Liver (tissue), 9 donors: ENCODE data around the gene NHERF1. TPM values are rescaled to one million over a fixed set of nuclear protein-coding genes. Genes with fewer than 3 reads are reported as not detected.

Source experiments
- DNase-seq: peaks from one replicate; pipeline ENCODE4 v3.0.0-alpha.2; 2017; ENCODE audit warnings: low spot score
- H3K27ac ChIP-seq, 2 donors: one replicate each; pipeline ENCODE4 v1.7.0; 2013; ENCODE audit warnings: inconsistent platforms in 2 of 2, low read length in 2 of 2, control low read depth in 1 of 2, low read depth in 1 of 2, mild to moderate bottlenecking in 1 of 2
- H3K27me3 ChIP-seq, 4 donors: one replicate each; pipeline versions ENCODE4 v1.6.1 to v1.7.0; 2013; ENCODE audit warnings: low read length in 3 of 4, inconsistent platforms in 1 of 4, mild to moderate bottlenecking in 1 of 4, moderate library complexity in 1 of 4; ENCODE audit not compliant: control insufficient read depth in 4 of 4, insufficient read depth in 4 of 4
- H3K36me3 ChIP-seq, 4 donors: one replicate each; pipeline versions ENCODE4 v1.6.1 to v1.7.0; 2013; ENCODE audit warnings: low read length in 3 of 4, mild to moderate bottlenecking in 3 of 4, low read depth in 1 of 4, moderate library complexity in 1 of 4; ENCODE audit not compliant: control insufficient read depth in 4 of 4, insufficient read depth in 3 of 4
- H3K4me1 ChIP-seq, 4 donors: one replicate each; pipeline versions ENCODE4 v1.6.1 to v1.7.0; 2013; ENCODE audit warnings: low read length in 3 of 4, mild to moderate bottlenecking in 3 of 4, moderate library complexity in 1 of 4; ENCODE audit not compliant: control insufficient read depth in 4 of 4, insufficient read depth in 4 of 4
- H3K4me3 ChIP-seq, 3 donors: one replicate each; pipeline versions ENCODE4 v1.6.1 to v1.7.0; 2013; ENCODE audit warnings: low read length in 3 of 3, control low read depth in 1 of 3, low read depth in 1 of 3, mild to moderate bottlenecking in 1 of 3
- H3K9ac ChIP-seq, 2 donors: one replicate each; pipeline ENCODE4 v1.7.0; 2013; ENCODE audit warnings: low read length in 2 of 2, mild to moderate bottlenecking in 2 of 2, moderate library complexity in 2 of 2, control low read depth in 1 of 2, low read depth in 1 of 2
- H3K9me3 ChIP-seq, 4 donors: one replicate each; pipeline versions ENCODE4 v1.6.1 to v1.7.0; 2013; ENCODE audit warnings: low read length in 3 of 4; ENCODE audit not compliant: control insufficient read depth in 4 of 4
- EGR1 ChIP-seq, 2 donors: IDR thresholded peaks; 2 replicates each; pipeline ENCODE4 v1.6.1; 2016 to 2018; ENCODE audit warnings: antibody characterized with exemption in 2 of 2, low read depth in 2 of 2
- FOXA1 ChIP-seq: IDR thresholded peaks from 2 replicates; pipeline ENCODE4 v1.6.1; 2016; ENCODE audit warnings: antibody characterized with exemption
- FOXA2 ChIP-seq: IDR thresholded peaks from 2 replicates; pipeline ENCODE4 v1.6.1; 2016; ENCODE audit warnings: antibody characterized with exemption
- GABPA ChIP-seq, 2 donors: IDR thresholded peaks in 1 of 2; conservative IDR thresholded peaks in 1 of 2; 2 replicates each; pipeline ENCODE4 v1.6.1; 2016; ENCODE audit warnings: antibody characterized with exemption in 2 of 2, mild to moderate bottlenecking in 1 of 2, moderate library complexity in 1 of 2
- HNF4A ChIP-seq, 2 donors: conservative IDR thresholded peaks; 2 replicates each; pipeline ENCODE4 v1.6.1; 2016; ENCODE audit warnings: antibody characterized with exemption in 2 of 2, mild to moderate bottlenecking in 2 of 2
- HNF4G ChIP-seq: IDR thresholded peaks from 2 replicates; pipeline ENCODE4 v1.6.1; 2016; ENCODE audit warnings: antibody characterized with exemption
- JUND ChIP-seq, 2 donors: IDR thresholded peaks; 2 replicates each; pipeline ENCODE4 v1.6.1; 2016; ENCODE audit warnings: antibody characterized with exemption in 2 of 2
- NR2F2 ChIP-seq: IDR thresholded peaks from 2 replicates; pipeline ENCODE4 v1.6.1; 2016; ENCODE audit warnings: antibody characterized with exemption
- RXRA ChIP-seq, 2 donors: IDR thresholded peaks; 2 replicates each; pipeline ENCODE4 v1.6.1; 2017 to 2018; ENCODE audit warnings: antibody characterized with exemption in 2 of 2, mild to moderate bottlenecking in 1 of 2
- SP1 ChIP-seq: IDR thresholded peaks from 2 replicates; pipeline ENCODE4 v1.6.1; 2018; ENCODE audit warnings: antibody characterized with exemption, mild to moderate bottlenecking
- TAF1 ChIP-seq: conservative IDR thresholded peaks from 2 replicates; pipeline ENCODE4 v1.6.1; 2016; ENCODE audit warnings: antibody characterized with exemption, mild to moderate bottlenecking
- WGBS: extraction: QIAGEN DNeasy Blood & Tissue Kit; methylation state at CpG from one replicate; pipeline ENCODE4 v1.1.7; 2013; 5-methylcytosine and 5-hydroxymethylcytosine counted together
- polyA plus RNA-seq, 2 donors: library from polyadenylated mRNA; stranded (reverse) in 1 of 2; unstranded in 1 of 2; fragments of 200-250 nt in 1 of 2; fragments of >200 nt in 1 of 2; fragmentation: Nextera tagmentation in 1 of 2; extraction: Ambion mirVana in 1 of 2; gene quantifications; one replicate each; pipeline versions ENCODE4 v1.2.1 to v1.2.3, GENCODE V29; 2013 to 2015
- total RNA-seq, 2 donors: library from RNA; depleted of rRNA; stranded (reverse); fragments of >200 nt; gene quantifications; one replicate each; pipeline ENCODE4 v1.2.3, GENCODE V29; 2014
- TF ChIP-seq, protein P1 (sequence below): fragments of 150-350 bp; IDR thresholded peaks from 2 replicates; pipeline ENCODE4 v1.5.1; 2017; ENCODE audit warnings: improper control_type of control experiment, low read depth, low read length; ENCODE audit not compliant: missing input control
- TF ChIP-seq, protein P2 (sequence below): IDR thresholded peaks from 2 replicates; pipeline ENCODE4 v1.6.1; 2016; ENCODE audit warnings: antibody characterized with exemption
- TF ChIP-seq, protein P3 (sequence below): IDR thresholded peaks from 2 replicates; pipeline ENCODE4 v1.6.1; 2016; ENCODE audit warnings: antibody characterized with exemption, mild to moderate bottlenecking
- donor health status: healthy.
- donor health status: healthy.
- donor health status: healthy.
- donor health status: healthy.
- donor health status: healthy.

NHERF1 gene
- total and polyA plus RNA-seq, 4 donors, result 38.1 to 160 (median 94.7) TPM

DNA sequence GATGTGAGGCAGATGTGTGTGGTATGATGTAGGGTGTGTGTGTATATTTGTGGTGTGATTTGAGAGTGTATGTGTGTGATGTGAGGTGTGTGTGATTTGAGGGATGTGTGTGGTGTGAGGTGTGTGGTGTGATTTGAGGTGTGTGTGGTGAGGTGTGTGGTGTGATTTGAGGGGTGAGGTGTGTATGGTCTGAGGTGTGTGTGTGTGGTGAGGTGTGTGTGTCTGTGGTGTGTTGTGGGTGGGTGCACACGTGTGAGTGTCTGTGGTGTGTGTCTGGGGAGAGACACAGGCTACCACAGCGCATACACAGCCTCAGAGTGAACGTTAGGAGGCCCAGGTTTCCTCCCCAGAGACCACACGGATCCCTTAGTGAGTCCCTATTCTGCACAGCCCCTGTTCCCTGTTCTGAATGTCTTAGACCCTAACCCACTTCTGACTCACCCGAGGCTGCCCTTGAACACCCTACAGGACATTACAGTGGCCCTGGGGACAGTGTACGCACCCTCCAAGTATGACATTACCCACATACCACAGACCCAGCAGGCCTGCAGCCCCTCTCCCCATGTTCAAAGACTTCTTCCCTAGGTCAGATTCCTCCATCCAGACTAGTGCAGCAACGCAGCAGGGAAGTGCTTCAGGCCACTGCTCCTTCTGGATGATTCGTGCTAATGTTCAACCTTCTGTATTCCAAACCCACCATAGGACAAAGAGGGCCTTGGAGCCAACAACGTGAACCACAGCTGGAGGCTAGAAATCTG lies 14.9 kb upstream of the NHERF1 start:
- DNase-seq, result no peak
- TF ChIP-seq, protein P1, sequence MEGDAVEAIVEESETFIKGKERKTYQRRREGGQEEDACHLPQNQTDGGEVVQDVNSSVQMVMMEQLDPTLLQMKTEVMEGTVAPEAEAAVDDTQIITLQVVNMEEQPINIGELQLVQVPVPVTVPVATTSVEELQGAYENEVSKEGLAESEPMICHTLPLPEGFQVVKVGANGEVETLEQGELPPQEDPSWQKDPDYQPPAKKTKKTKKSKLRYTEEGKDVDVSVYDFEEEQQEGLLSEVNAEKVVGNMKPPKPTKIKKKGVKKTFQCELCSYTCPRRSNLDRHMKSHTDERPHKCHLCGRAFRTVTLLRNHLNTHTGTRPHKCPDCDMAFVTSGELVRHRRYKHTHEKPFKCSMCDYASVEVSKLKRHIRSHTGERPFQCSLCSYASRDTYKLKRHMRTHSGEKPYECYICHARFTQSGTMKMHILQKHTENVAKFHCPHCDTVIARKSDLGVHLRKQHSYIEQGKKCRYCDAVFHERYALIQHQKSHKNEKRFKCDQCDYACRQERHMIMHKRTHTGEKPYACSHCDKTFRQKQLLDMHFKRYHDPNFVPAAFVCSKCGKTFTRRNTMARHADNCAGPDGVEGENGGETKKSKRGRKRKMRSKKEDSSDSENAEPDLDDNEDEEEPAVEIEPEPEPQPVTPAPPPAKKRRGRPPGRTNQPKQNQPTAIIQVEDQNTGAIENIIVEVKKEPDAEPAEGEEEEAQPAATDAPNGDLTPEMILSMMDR, result no peak
- TF ChIP-seq GABPA (IDR thresholded peaks at IDR 0.05 in 1 of 2, conservative IDR thresholded peaks at IDR 0.05 in 1 of 2), result no peak
- TF ChIP-seq SP1, result no peak
- no peak for TF ChIP-seq FOXA1
- TF ChIP-seq RXRA (IDR thresholded peaks at IDR 0.05), result no peak
- no peak for TF ChIP-seq EGR1 (IDR thresholded peaks at IDR 0.05; ENCODE audit: low read depth in 2 of 2)
- no peak for TF ChIP-seq NR2F2
- TF ChIP-seq HNF4G, result no peak
- TF ChIP-seq, protein P2, sequence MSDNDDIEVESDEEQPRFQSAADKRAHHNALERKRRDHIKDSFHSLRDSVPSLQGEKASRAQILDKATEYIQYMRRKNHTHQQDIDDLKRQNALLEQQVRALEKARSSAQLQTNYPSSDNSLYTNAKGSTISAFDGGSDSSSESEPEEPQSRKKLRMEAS, result no peak
- TF ChIP-seq, protein P3, sequence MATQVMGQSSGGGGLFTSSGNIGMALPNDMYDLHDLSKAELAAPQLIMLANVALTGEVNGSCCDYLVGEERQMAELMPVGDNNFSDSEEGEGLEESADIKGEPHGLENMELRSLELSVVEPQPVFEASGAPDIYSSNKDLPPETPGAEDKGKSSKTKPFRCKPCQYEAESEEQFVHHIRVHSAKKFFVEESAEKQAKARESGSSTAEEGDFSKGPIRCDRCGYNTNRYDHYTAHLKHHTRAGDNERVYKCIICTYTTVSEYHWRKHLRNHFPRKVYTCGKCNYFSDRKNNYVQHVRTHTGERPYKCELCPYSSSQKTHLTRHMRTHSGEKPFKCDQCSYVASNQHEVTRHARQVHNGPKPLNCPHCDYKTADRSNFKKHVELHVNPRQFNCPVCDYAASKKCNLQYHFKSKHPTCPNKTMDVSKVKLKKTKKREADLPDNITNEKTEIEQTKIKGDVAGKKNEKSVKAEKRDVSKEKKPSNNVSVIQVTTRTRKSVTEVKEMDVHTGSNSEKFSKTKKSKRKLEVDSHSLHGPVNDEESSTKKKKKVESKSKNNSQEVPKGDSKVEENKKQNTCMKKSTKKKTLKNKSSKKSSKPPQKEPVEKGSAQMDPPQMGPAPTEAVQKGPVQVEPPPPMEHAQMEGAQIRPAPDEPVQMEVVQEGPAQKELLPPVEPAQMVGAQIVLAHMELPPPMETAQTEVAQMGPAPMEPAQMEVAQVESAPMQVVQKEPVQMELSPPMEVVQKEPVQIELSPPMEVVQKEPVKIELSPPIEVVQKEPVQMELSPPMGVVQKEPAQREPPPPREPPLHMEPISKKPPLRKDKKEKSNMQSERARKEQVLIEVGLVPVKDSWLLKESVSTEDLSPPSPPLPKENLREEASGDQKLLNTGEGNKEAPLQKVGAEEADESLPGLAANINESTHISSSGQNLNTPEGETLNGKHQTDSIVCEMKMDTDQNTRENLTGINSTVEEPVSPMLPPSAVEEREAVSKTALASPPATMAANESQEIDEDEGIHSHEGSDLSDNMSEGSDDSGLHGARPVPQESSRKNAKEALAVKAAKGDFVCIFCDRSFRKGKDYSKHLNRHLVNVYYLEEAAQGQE, result no peak
- no peak for TF ChIP-seq JUND (IDR thresholded peaks at IDR 0.05)
- TF ChIP-seq HNF4A (conservative IDR thresholded peaks at IDR 0.05), result no peak
- 86% methylated on average over 9 of the region's 9 CpGs for WGBS
- no peak overlapping the region for H3K4me3 ChIP-seq
- peaks cover 7 to 26% (median 18%) of the 10 kb centered on the region in 4 donors for H3K4me1 ChIP-seq
- no peaks in the 10 kb centered on the region for H3K36me3 ChIP-seq
- H3K9ac ChIP-seq, result no peak overlapping the region
- H3K9me3 ChIP-seq, result no peaks in the 10 kb centered on the region
- H3K27ac ChIP-seq, result no peak overlapping the region
- no peaks in the 10 kb centered on the region for H3K27me3 ChIP-seq

DNA sequence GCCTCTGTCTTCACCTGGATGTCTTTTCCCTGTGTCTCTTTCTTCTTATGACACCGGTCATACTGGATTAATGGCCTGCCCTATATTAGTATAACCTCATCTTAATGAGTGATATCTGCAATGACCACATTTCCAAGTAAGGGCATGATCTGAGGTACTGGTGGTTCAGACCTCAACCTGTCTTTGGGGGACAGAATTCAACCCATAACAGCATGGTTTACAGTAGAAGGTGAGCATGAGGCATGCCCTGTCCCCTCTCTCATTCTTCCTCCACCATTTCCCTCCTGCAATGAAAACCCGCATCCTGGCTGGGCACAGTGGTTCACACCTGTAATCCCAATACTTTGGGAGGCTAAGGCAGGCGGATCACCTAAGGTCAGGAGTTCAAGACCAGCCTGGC lies 14.2 kb upstream of the NHERF1 start:
- Histone ChIP-seq H3K36me3 (no peaks in the 10 kb centered on the region), H3K4me3 (no peak overlapping the region), H3K9ac (no peak overlapping the region), H3K27ac (no peak overlapping the region), H3K27me3 (no peaks in the 10 kb centered on the region), H3K9me3 (no peaks in the 10 kb centered on the region), H3K4me1 (peaks cover 10 to 30% (median 22%) of the 10 kb centered on the region in 4 donors)
- WGBS, result 94% methylated on average over 3 of the region's 3 CpGs
- TF ChIP-seq TAF1 (no peak), FOXA2 (no peak), FOXA1 (no peak), HNF4A (conservative IDR thresholded peaks at IDR 0.05) (no peak)
- TF ChIP-seq, protein P1, result no peak
- DNase-seq, result no peak
